Pons (tissue), 1 donor: ENCODE data around the gene HOXD9.

ENCODE experiments used
- DNase-seq: peaks from one replicate; pipeline ENCODE4 v3.0.0-alpha.2; 2016; ENCODE audit warnings: low spot score

Gene HOXD9

DNA sequence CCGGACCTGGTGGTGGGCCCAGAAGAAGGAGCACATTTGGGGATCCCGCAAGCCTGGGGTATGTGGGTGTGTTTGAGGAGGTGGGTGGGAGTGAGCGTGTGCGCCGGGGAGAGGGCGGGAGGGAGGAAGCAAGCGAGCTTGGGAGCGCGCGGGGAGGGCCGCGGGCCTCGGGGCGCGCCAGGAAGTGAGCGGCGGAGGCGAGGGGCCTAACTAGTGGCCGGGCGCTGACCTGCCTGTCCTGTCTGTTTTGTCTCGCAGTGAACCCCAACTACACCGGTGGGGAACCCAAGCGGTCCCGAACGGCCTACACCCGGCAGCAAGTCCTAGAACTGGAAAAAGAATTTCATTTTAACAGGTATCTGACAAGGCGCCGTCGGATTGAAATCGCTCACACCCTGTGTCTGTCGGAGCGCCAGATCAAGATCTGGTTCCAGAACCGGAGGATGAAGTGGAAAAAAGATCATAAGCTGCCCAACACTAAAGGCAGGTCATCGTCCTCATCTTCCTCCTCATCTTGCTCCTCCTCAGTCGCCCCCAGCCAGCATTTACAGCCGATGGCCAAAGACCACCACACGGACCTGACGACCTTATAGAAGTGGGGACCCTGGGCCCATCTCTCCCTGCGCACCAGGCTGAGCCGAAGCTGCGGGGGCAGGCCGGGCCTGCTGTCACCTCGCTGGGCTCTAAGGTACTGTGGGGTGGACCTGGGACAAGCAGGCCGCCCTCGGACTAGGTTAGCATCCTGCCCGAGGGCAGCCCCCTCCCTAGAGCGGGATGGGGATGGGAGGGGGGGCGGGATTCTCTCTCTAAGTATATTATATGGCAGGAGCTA is 30.0 kb downstream of the HOXD9 start:
- DNase-seq = no peak

- DNase-seq = no peak
These were observed 32.2 kb downstream of the HOXD9 start for GRCh38 chr2:176154576-176155252.

GRCh38 chr2:176155356-176156044 is 33.0 kb downstream of the HOXD9 start:
- DNase-seq = no peak

GRCh38 chr2:176156301-176156806 is 33.8 kb downstream of the HOXD9 start:
- no peak for DNase-seq

DNA sequence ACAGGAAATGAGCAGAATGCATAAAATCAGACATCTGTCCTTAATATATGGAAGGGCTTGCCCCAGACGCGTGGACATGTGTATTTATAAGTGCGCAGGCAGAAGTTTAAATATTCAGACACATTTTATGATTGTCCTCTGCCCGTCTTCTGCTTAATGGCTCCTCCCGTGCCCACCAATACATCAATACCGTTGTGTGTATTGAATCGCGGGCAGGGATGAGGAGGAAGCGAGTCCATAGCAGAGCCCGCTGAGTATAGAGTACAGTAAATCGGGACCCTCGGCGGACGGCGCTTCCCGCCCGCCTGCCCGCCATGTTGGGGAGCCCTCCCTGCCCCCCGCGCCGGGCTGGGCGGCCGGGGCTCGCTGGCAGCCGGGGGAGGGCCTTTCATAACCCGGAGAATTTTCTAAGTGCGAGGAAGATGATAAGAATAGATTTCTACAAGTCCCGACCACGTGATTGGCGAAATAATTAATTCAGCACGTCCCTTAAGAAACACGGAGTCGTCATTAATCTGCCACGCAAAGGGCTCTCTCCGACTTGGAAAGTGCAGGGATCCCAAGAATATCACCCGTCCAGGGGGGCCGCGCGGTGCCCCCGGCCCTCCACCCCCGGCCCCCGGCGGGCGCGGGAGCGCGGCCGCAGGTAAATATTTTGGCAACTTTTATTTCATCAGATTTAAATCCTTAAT is 34.4 kb downstream of the HOXD9 start, which contains the start of gene HOXD3:
Gene HOXD3, plus strand, starts transcription at position 501 of the 692 bp plus-strand sequence. CDS start 11,808 bp downstream, outside the sequence.
- no peak for DNase-seq

DNA sequence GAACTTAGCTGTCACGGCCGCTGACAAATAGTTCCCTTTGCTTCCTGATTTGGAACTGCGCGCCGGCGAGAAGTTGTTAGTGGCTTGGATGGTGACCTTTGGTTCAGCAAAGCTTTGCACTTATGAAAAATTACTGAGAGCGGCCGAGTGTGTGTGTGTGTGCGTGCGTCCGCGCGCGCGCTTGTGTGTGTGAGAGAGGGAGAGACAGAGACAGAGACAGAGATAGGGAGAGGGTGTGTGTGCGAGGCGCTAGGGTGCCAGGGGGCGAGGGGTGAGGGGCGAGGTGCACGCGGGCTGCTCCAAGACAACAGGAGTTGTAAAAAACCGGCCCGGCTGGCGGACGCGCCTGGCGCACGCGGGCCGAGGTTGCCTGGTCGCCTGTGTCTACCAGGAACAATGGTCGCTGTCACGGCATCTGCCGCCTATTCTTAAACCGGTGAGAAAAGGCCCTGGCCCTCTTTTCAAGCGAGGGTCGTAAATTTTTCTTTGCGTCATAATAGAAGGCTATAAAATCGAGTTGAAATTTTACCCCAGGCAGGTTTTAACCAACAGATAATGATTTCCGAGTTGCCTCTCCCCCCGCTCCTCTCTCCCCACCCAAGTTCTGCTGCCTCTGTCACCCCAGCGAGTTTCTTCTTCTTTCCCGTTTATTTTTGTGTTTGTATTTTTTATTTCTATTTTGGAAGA is 35.1 kb downstream of the HOXD9 start:
- DNase-seq = no peak

- no peak for DNase-seq
These were observed 35.7 kb downstream of the HOXD9 start for GRCh38 chr2:176158186-176158591.

- DNase-seq = no peak
These were observed 36.5 kb downstream of the HOXD9 start for GRCh38 chr2:176158855-176159662.

- DNase-seq = no peak
These were observed 37.2 kb downstream of the HOXD9 start for GRCh38 chr2:176159663-176160250.

DNA sequence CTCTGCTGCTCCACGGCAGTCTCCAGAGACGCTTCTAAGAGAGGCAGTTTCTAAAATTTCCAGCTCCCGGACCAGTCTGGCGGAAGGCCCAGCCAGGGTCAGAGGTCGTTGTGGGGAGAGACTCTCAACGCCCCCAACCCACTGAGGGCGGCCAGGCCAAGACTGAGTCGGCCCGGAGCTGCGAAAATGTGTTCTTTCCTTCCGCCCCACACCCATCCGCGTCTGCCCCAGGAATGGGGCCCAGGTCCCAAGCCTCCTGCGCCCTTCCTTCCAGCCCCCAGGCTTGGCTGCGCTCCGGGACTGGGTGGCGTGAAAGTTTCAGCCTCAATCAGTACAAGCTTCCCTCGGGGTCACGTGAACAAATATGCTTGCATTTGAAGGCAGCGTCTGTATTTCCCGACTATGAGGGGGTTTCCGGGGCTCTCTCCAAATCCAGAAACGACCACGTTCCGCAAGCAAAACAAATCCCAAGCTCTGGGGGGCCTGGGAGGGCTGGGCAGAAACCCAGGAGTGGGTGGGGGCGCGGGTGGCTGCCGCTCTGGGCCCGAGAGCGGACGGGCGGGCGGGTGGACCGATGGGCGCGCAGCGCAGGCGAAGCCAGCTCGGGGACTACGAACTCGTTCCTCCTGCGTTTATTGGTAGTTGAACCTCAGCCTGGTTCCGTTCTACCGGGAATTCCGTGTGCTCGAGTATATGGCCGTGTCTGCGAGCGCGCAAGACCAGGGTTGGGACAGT is 37.9 kb downstream of the HOXD9 start:
- no peak for DNase-seq

DNA sequence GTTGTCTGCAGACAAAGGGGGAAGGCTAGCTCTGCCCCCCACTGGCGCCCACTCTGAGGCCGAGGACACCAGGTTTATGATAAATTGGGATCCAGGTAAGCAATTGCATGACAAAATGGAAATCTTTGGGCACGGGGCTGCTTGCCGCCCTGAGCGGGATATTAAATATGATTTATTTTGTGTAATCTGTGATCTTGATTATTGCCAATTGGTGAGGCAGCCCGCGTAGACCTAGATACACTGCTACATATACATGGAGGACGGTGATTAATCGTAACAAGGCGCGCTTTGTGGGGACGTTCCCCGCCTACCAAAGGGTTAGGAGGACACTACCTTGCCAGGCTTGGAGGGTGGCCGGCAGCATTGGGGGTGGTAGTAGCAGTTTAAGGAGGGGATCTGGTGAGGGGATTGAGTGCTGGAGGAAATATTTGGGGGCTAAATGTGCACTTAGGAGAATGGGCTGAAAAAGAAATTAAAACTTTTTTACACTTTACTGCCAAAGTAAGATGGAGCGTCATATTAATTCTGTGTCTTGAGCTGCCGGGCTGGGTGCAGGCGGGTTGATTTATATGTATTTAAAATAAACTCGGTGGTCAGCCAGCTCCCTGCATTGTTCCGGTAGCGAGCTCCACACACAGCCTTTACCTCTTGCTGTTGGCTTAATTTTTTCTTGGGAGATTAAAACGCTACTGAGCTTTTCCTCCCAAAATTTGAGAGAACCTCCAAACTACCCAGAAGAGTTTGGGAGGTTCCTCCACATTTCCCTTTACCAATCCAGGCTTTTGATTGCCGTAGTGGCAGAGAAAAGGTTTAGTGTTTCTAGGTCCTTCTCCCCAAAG is 38.7 kb downstream of the HOXD9 start:
- no peak for DNase-seq

GRCh38 chr2:176161825-176162626 is 39.5 kb downstream of the HOXD9 start:
- no peak for DNase-seq

DNA sequence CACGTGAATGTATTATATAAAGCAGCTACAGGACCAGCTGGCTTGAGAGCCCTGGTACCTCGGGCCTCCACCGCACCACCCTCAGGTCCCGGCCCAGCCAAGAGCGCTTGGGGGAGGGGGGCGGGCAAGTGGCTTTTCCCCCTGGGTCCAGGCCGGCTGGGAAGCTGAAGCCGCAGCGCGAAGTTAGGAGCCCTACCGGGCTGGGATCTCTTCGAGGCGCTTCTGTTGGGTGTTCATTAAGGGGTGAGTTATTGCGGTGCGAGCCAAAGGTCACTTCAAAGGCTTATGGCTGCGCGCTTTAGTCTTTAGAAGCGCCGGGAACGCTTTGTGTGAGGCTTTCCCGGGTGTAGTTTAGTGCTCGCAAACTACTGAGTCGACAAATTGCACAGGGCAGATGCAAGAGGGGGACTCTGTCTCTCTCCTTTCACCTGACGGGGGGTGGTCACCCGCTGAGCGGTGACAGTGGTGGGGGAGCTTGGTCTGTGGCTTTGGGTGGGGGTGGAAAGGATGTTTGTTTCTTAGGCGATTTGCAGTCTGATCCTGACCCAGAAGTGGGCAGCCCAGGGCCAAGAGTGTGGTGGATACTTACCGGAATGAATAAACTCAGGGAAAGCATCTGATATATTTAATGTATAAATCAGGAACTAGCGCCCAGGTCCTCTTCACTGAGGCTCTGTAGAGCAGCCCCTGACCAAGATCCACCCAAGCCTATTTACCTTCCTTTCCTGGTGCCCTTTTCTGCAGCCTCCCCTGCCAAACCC is 40.6 kb downstream of the HOXD9 start:
- DNase-seq = no peak

DNA sequence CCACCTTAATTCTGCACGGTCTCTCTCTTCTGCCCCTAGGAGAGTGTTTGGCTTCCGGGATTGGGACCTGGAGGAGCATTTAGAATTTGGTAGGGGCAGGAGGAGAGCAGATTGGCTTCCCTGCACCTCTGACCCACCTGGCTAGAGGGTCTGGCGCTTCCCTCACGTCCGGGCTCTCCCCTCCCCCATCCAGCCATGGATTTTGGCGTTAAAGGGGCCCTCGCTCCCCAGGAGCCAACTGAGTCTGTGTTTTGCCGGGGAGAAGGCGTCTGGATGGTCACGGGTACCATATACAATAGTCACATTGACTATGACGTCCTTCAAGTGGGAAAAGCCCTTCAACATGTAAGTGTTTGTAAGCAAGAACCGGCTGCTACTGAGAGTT is 41.1 kb downstream of the HOXD9 start:
- DNase-seq = no peak

- no peak for DNase-seq
These were observed 41.7 kb downstream of the HOXD9 start for GRCh38 chr2:176164201-176164600.

GRCh38 chr2:176164611-176165369 is 42.3 kb downstream of the HOXD9 start:
- no peak for DNase-seq
